ENCODE data around the gene LRMDA. TPM values are rescaled to one million over a fixed set of nuclear protein-coding genes. Genes with fewer than 3 reads are reported as not detected.

The LRMDA gene
- total and polyA plus RNA-seq, 2 of the 8 experiments (the other 6 are each of a cell fraction or from before 2014, with no cell fraction given) = 0.86 to 2.8 TPM

DNA sequence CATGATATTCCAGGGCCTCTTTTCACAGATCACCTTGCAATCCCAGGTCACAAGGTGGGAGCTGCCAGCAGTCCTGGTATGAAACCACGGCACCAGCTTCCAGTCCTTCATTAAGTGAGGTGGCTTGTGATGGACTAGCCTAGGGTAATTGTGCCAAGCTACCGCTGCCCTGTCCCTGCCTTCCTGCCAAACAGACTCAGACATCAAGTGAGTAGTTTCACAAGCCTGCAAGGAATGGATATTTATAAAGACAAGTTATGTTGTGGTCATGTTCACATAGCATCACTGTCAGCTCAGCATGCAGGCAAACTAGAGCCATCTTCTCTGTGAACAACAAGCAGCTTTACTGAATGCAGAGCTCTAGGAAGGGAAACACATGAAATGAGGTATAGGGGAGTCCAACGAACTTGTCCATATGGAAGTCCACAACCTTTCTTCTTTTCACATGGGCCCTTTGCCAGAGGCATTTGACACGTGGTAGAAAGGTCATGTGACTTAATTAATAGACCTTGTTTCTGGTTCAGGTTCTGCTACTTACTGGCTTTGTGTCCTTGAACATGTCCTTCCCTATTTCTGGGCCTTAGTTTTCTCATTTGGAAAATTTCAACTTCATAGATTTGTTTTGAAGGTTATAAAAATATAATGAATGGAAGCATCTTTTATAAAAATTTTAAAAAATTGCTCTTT is 1145.0 kb downstream of the LRMDA start:
- Histone ChIP-seq H4K91ac (replicated peaks; ENCODE audit: insufficient read length, low read length) (no peak overlapping the region), H2AFZ (ENCODE audit: low read length) (no peak overlapping the region), H3K14ac (ENCODE audit: insufficient read length) (no peak overlapping the region), H3K4me2 (ENCODE audit: insufficient read depth in 1 of 2, low read depth in 2 of 2, low read length in 2 of 2) (no peak overlapping the region), H3K56ac (replicated peaks; ENCODE audit: insufficient read length, low read depth, low read length) (no peak overlapping the region), H3K79me2 (ENCODE audit: control insufficient read depth in 1 of 2, insufficient read depth in 2 of 2, low read length in 2 of 2) (no peaks in the 10 kb centered on the region), H2BK5ac (ENCODE audit: low read depth, low read length) (no peak overlapping the region), H3K27ac (ENCODE audit: low read depth, low read length) (no peak overlapping the region), H3K36me3 (ENCODE audit: control insufficient read depth in 2 of 4, insufficient read depth in 4 of 4, low read length in 3 of 4) (no peaks in the 10 kb centered on the region), H4K5ac (ENCODE audit: insufficient read length, low read depth, low read length) (no peak overlapping the region), H3K9ac (replicated peaks in 1 of 4; ENCODE audit: extremely low read depth in 1 of 4, low read depth in 3 of 4, low read length in 3 of 4) (no peak overlapping the region), H3K23ac (ENCODE audit: insufficient read length) (no peak overlapping the region), H3K27me3 (replicated peaks in 1 of 4; ENCODE audit: control insufficient read depth in 3 of 4, extremely low read depth in 1 of 4, insufficient read depth in 3 of 4, low read length in 3 of 4) (no peaks in the 10 kb centered on the region), H3K79me1 (ENCODE audit: low read depth, low read length) (no peaks in the 10 kb centered on the region), H3K23me2 (ENCODE audit: low read depth, low read length) (no peaks in the 10 kb centered on the region), H3K4ac (replicated peaks; ENCODE audit: insufficient read length, low read depth, low read length) (no peak overlapping the region), H2BK12ac (ENCODE audit: low read depth, low read length) (no peak overlapping the region), H2BK20ac (ENCODE audit: low read length) (no peak overlapping the region), H4K8ac (ENCODE audit: extremely low read depth, insufficient read depth, low read length) (no peak overlapping the region; the same call in 1 of the 2 replicates), H2AK5ac (ENCODE audit: low read depth, low read length) (no peak overlapping the region), H3K18ac (ENCODE audit: extremely low read depth, low read length) (no peak overlapping the region), H2BK15ac (ENCODE audit: low read length) (no peak overlapping the region), H3K4me3 (ENCODE audit: extremely low read depth in 1 of 4, insufficient read depth in 2 of 4, low read depth in 3 of 4, low read length in 4 of 4) (no peak overlapping the region), H3K4me1 (replicated peaks in 1 of 4; ENCODE audit: control insufficient read depth in 3 of 4, insufficient read depth in 4 of 4, low read length in 3 of 4) (no peaks in the 10 kb centered on the region), H3K9me3 (ENCODE audit: insufficient read depth in 2 of 2, low read depth in 1 of 2, low read length in 1 of 2) (peaks cover 0 to 3% of the 10 kb centered on the region in 2 experiments; a peak in 1 of 4 replicates), H4K20me1 (replicated peaks in 1 of 2; ENCODE audit: control insufficient read depth in 1 of 2, insufficient read depth in 2 of 2, low read length in 2 of 2) (no peaks in the 10 kb centered on the region), H2BK120ac (replicated peaks; ENCODE audit: low read depth, low read length) (no peak overlapping the region)
- POLR2A ChIA-PET (ENCODE audit: partially characterized antibody) = no interaction called here
- DNase-seq (ENCODE audit: low read depth in 1 of 2, low spot score in 2 of 2) (no peak), FAIRE-seq (no peak)
- 82% methylated on average over 4 of the region's 4 CpGs; no CpG with 5 or more reads in 1 of the 2 experiments for WGBS, 2 experiments (ENCODE audit: extremely low coverage in 1 of 2, insufficient coverage in 1 of 2, insufficient read length in 1 of 2, insufficient replicate concordance in 2 of 2, low coverage in 1 of 2, low lambda C conversion rate in 2 of 2, missing lambda C conversion rate in 1 of 2)
- TF ChIP-seq CEBPB (IDR thresholded peaks at IDR 0.05; ENCODE audit: low read depth, low read length) (no peak), CTBP2 (IDR thresholded peaks at IDR 0.05; ENCODE audit: borderline replicate concordance, insufficient read depth, insufficient read length, low read length) (no peak), SP2 (IDR thresholded peaks at IDR 0.05; ENCODE audit: low read length) (no peak), CREB1 (IDR thresholded peaks at IDR 0.05) (no peak)
- TF ChIP-seq, protein P1, sequence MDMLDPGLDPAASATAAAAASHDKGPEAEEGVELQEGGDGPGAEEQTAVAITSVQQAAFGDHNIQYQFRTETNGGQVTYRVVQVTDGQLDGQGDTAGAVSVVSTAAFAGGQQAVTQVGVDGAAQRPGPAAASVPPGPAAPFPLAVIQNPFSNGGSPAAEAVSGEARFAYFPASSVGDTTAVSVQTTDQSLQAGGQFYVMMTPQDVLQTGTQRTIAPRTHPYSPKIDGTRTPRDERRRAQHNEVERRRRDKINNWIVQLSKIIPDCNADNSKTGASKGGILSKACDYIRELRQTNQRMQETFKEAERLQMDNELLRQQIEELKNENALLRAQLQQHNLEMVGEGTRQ (IDR thresholded peaks at IDR 0.05; ENCODE audit: low read length) = no peak
- CTCF ChIA-PET (ENCODE audit: partially characterized antibody) = no interaction called here
